Raji (cell line): Measurements from ENCODE around the gene RGS7.

Experiments used
- POLR2A ChIP-seq: IDR thresholded peaks from 2 replicates; pipeline ENCODE4 v1.6.1; 2011; ENCODE audit warnings: low read depth, low read length, control low read depth; ENCODE audit not compliant: insufficient read depth

RGS7 gene

GRCh38 chr1:241142493-241142892, 214.5 kb downstream of the RGS7 start:
- no peak for TF ChIP-seq POLR2A

- no peak for TF ChIP-seq POLR2A
Observed at GRCh38 chr1:241140670-241141069, 216.3 kb downstream of the RGS7 start.

GRCh38 chr1:241139047-241139446, 218.0 kb downstream of the RGS7 start:
- TF ChIP-seq POLR2A, result no peak

- TF ChIP-seq POLR2A, result no peak
Observed at GRCh38 chr1:241138248-241138647, 218.8 kb downstream of the RGS7 start.

GRCh38 chr1:241136389-241136788, 220.6 kb downstream of the RGS7 start:
- no peak for TF ChIP-seq POLR2A

- no peak for TF ChIP-seq POLR2A
Observed at GRCh38 chr1:241131636-241132194, 225.3 kb downstream of the RGS7 start.

GRCh38 chr1:241130881-241131280, 226.1 kb downstream of the RGS7 start:
- TF ChIP-seq POLR2A, result no peak

- no peak for TF ChIP-seq POLR2A
Observed at GRCh38 chr1:241129207-241129960, 227.6 kb downstream of the RGS7 start.

- TF ChIP-seq POLR2A, result no peak
Observed at GRCh38 chr1:241125286-241125685, 231.7 kb downstream of the RGS7 start.

GRCh38 chr1:241118049-241118448, 239.0 kb downstream of the RGS7 start:
- no peak for TF ChIP-seq POLR2A

GRCh38 chr1:241115784-241116183, 241.2 kb downstream of the RGS7 start:
- TF ChIP-seq POLR2A, result no peak

- no peak for TF ChIP-seq POLR2A
Observed at GRCh38 chr1:241114699-241115233, 242.2 kb downstream of the RGS7 start.

GRCh38 chr1:241113557-241113956, 243.4 kb downstream of the RGS7 start:
- TF ChIP-seq POLR2A, result no peak

- no peak for TF ChIP-seq POLR2A
Observed at GRCh38 chr1:241109039-241109438, 248.0 kb downstream of the RGS7 start.

- TF ChIP-seq POLR2A, result no peak
Observed at GRCh38 chr1:241105147-241105546, 251.9 kb downstream of the RGS7 start.

- TF ChIP-seq POLR2A, result no peak
Observed at GRCh38 chr1:241102664-241103063, 254.3 kb downstream of the RGS7 start.

- no peak for TF ChIP-seq POLR2A
Observed at GRCh38 chr1:241101622-241102021, 255.4 kb downstream of the RGS7 start.

GRCh38 chr1:241097479-241097878, 259.5 kb downstream of the RGS7 start:
- TF ChIP-seq POLR2A, result no peak
